Common myeloid progenitor, CD34-positive (primary cell): ENCODE results near the gene FBXO8.

ENCODE experiments used
- CTCF ChIA-PET: fragments of 350-600 bp; sonication (Branson Sonifier 250); formaldehyde crosslinking; loops from one replicate; lab custom pipeline; 2021; ENCODE audit warnings: antibody characterized with exemption; lab: Charles Lee
- POLR2A ChIA-PET: fragments of 350-600 bp; sonication (Branson Sonifier 250); formaldehyde crosslinking; loops from one replicate; lab custom pipeline; 2021; ENCODE audit warnings: antibody characterized with exemption; lab: Charles Lee
- DNase-seq, 3 donors: peaks; one replicate each; pipeline versions ENCODE4 v3.0.0 to v3.0.0-alpha.2; 2013
- H3K27ac ChIP-seq, 2 experiments: 1 replicate in 1 of 2; 2 replicates in 1 of 2; pipeline ENCODE4 v1.7.0; 2013; ENCODE audit warnings: inconsistent platforms in 2 of 2, low read length in 2 of 2, mild to moderate bottlenecking in 2 of 2, low read depth in 1 of 2, moderate library complexity in 1 of 2; ENCODE audit not compliant: severe bottlenecking in 2 of 2, insufficient read depth in 1 of 2, poor library complexity in 1 of 2
- H3K27me3 ChIP-seq, 5 experiments: replicated peaks in 2 of 5; 1 replicate in 3 of 5; 2 replicates in 2 of 5; pipeline versions ENCODE4 v1.6.1 to v1.7.0; 2013; ENCODE audit warnings: low read length in 4 of 5, mild to moderate bottlenecking in 2 of 5, moderate library complexity in 2 of 5, inconsistent platforms in 1 of 5; ENCODE audit not compliant: insufficient read depth in 5 of 5, control insufficient read depth in 4 of 5
- H3K36me3 ChIP-seq, 4 experiments: 1 replicate in 2 of 4; 2 replicates in 2 of 4; pipeline versions ENCODE4 v1.6.1 to v1.7.0; 2013; ENCODE audit warnings: low read length in 3 of 4, control low read depth in 1 of 4, mild to moderate bottlenecking in 1 of 4; ENCODE audit not compliant: control insufficient read depth in 4 of 4, insufficient read depth in 4 of 4
- H3K4me1 ChIP-seq, 4 experiments: 1 replicate in 3 of 4; 2 replicates in 1 of 4; pipeline versions ENCODE4 v1.6.1 to v1.7.1; 2013; ENCODE audit warnings: low read length in 3 of 4, mild to moderate bottlenecking in 3 of 4, control low read depth in 1 of 4, inconsistent platforms in 1 of 4, moderate library complexity in 1 of 4; ENCODE audit not compliant: control insufficient read depth in 4 of 4, insufficient read depth in 4 of 4; ENCODE audit errors: control extremely low read depth in 1 of 4
- H3K4me3 ChIP-seq, 7 experiments: 1 replicate in 4 of 7; 2 replicates in 3 of 7; pipeline versions ENCODE4 v1.5.1 to v1.7.0; 2013; ENCODE audit warnings: mild to moderate bottlenecking in 7 of 7, low read length in 6 of 7, moderate library complexity in 6 of 7, inconsistent platforms in 2 of 7, low read depth in 2 of 7, control low read depth in 1 of 7; ENCODE audit not compliant: insufficient read depth in 4 of 7, control insufficient read depth in 1 of 7; ENCODE audit errors: extremely low read depth in 1 of 7
- H3K9me3 ChIP-seq, 5 experiments: 1 replicate in 4 of 5; 2 replicates in 1 of 5; pipeline versions ENCODE4 v1.6.1 to v1.7.1; 2013; ENCODE audit warnings: low read length in 4 of 5, mild to moderate bottlenecking in 2 of 5, inconsistent platforms in 1 of 5, low read depth in 1 of 5, moderate library complexity in 1 of 5; ENCODE audit not compliant: control insufficient read depth in 4 of 5, insufficient read depth in 2 of 5; ENCODE audit errors: control extremely low read depth in 1 of 5
- WGBS: methylation state at CpG from one replicate; pipeline ENCODE4 v1.1.5; 2013; ENCODE audit not compliant: insufficient coverage; 5-methylcytosine and 5-hydroxymethylcytosine counted together

FBXO8 gene

GRCh38 chr4:174218127-174218790, 65.2 kb downstream of the FBXO8 start:
- Histone ChIP-seq H3K9me3 (peaks cover 0 to 7% (median 0%) of the 10 kb centered on the region in 5 experiments), H3K27me3 (peaks cover 47 to 98% (median 51%) of the 10 kb centered on the region in 5 experiments), H3K4me3 (no peak overlapping the region), H3K27ac (no peak overlapping the region), H3K4me1 (peaks cover 0 to 26% (median 20%) of the 10 kb centered on the region in 4 experiments), H3K36me3 (no peaks in the 10 kb centered on the region)
- ChIA-PET CTCF (no interaction called here), POLR2A (no interaction called here)
- DNase-seq, result no peak
- WGBS, result 4% methylated on average over 15 of the region's 26 CpGs

GRCh38 chr4:174217273-174218126, 66.0 kb downstream of the FBXO8 start:
- peak; percentile 68 to 81 (median 81) for DNase-seq
- no peak overlapping the region for H3K27ac ChIP-seq
- CTCF ChIA-PET, result interaction anchor here (0.9 to 1.0 kb wide), 2 partner anchors 13 to 18 kb away, joined by 3 read pairs; no protein-coding TSS in a partner anchor
- no peaks in the 10 kb centered on the region for H3K36me3 ChIP-seq
- POLR2A ChIA-PET, result no interaction called here
- H3K27me3 ChIP-seq, result peaks cover 45 to 98% (median 50%) of the 10 kb centered on the region in 5 experiments
- 2% methylated on average over 39 of the region's 41 CpGs for WGBS
- peaks cover 0 to 26% (median 20%) of the 10 kb centered on the region in 4 experiments for H3K4me1 ChIP-seq
- no peak overlapping the region for H3K4me3 ChIP-seq
- H3K9me3 ChIP-seq, result peaks cover 0 to 7% (median 0%) of the 10 kb centered on the region in 5 experiments

GRCh38 chr4:174216799-174217272, 66.6 kb downstream of the FBXO8 start:
- WGBS, result 13% methylated on average over 15 of the region's 15 CpGs
- ChIA-PET CTCF (interaction anchor here (0.9 to 1.0 kb wide), 2 partner anchors 13 to 18 kb away, joined by 3 read pairs; no protein-coding TSS in a partner anchor), POLR2A (no interaction called here)

GRCh38 chr4:174215961-174216680, 67.3 kb downstream of the FBXO8 start:
- CTCF ChIA-PET, result interaction anchor here (1.0 kb wide), 1 partner anchor 12 kb away, joined by 3 read pairs; no protein-coding TSS in a partner anchor
- H3K4me1 ChIP-seq, result peaks cover 0 to 28% (median 20%) of the 10 kb centered on the region in 4 experiments
- H3K27me3 ChIP-seq, result peaks cover 47 to 100% (median 57%) of the 10 kb centered on the region in 5 experiments
- H3K27ac ChIP-seq, result no peak overlapping the region
- DNase-seq, result no peak
- WGBS, result 0% methylated on average over 6 of the region's 11 CpGs
- POLR2A ChIA-PET, result no interaction called here
- H3K9me3 ChIP-seq, result peaks cover 0 to 7% (median 0%) of the 10 kb centered on the region in 5 experiments
- no peaks in the 10 kb centered on the region for H3K36me3 ChIP-seq
- H3K4me3 ChIP-seq, result no peak overlapping the region

More at GRCh38 chr4:174216799-174217272, 66.6 kb downstream of the FBXO8 start:
- Histone ChIP-seq H3K27ac (no peak overlapping the region), H3K4me1 (peaks cover 0 to 28% (median 20%) of the 10 kb centered on the region in 4 experiments), H3K4me3 (no peak overlapping the region), H3K36me3 (no peaks in the 10 kb centered on the region), H3K9me3 (peaks cover 0 to 7% (median 0%) of the 10 kb centered on the region in 5 experiments), H3K27me3 (peaks cover 47 to 99% (median 54%) of the 10 kb centered on the region in 5 experiments)
- no peak for DNase-seq

GRCh38 chr4:174215057-174215456, 68.4 kb downstream of the FBXO8 start:
- WGBS, result 33% methylated on average over 1 of the region's 5 CpGs
- ChIA-PET POLR2A (no interaction called here), CTCF (no interaction called here)
- Histone ChIP-seq H3K27ac (no peak overlapping the region), H3K27me3 (peaks cover 50 to 100% (median 60%) of the 10 kb centered on the region in 5 experiments), H3K9me3 (peaks cover 0 to 7% (median 0%) of the 10 kb centered on the region in 5 experiments), H3K36me3 (no peaks in the 10 kb centered on the region), H3K4me1 (peaks cover 0 to 28% (median 20%) of the 10 kb centered on the region in 4 experiments), H3K4me3 (no peak overlapping the region)
- no peak for DNase-seq

GRCh38 chr4:174214101-174214878, 69.2 kb downstream of the FBXO8 start:
- Histone ChIP-seq H3K27me3 (peaks cover 54 to 100% (median 64%) of the 10 kb centered on the region in 5 experiments), H3K4me1 (peaks cover 0 to 28% (median 20%) of the 10 kb centered on the region in 4 experiments), H3K4me3 (no peak overlapping the region), H3K36me3 (no peaks in the 10 kb centered on the region), H3K9me3 (peaks cover 0 to 7% (median 0%) of the 10 kb centered on the region in 5 experiments), H3K27ac (no peak overlapping the region)
- DNase-seq, result no peak
- WGBS, result 7% methylated on average over 29 of the region's 47 CpGs
- ChIA-PET CTCF (interaction anchor here (0.7 kb wide), 1 partner anchor 68 kb away, joined by 4 read pairs; no protein-coding TSS in a partner anchor), POLR2A (no interaction called here)
